IPS DF 6.9 (cell line): ENCODE data around the gene BLTP2.
A peak's percentile ranks its signal among the peaks of the same experiment; 100 is the strongest.
"Not testable (repeated sequence)": the region's sequence is repeated elsewhere in the genome, so short reads cannot be mapped to it uniquely, and the experiment has no call there.

Source experiments
- DNase-seq: peaks from one replicate; pipeline ENCODE4 v3.0.0-alpha.2; 2013; ENCODE audit warnings: low read depth, low spot score
- H3K27ac ChIP-seq: one replicate; pipeline ENCODE4 v1.5.1; 2013; ENCODE audit warnings: low read length, control low read depth
- H3K27me3 ChIP-seq: 2 replicates; pipeline ENCODE4 v1.6.1; 2013; ENCODE audit warnings: mild to moderate bottlenecking, low read length; ENCODE audit not compliant: control insufficient read depth, insufficient read depth
- H3K36me3 ChIP-seq: 2 replicates; pipeline ENCODE4 v1.6.1; 2013; ENCODE audit warnings: low read length; ENCODE audit not compliant: control insufficient read depth, insufficient read depth
- H3K4me1 ChIP-seq: 2 replicates; pipeline ENCODE4 v1.6.1; 2013; ENCODE audit warnings: low read length; ENCODE audit not compliant: control insufficient read depth, insufficient read depth
- H3K4me3 ChIP-seq: 2 replicates; pipeline ENCODE4 v1.5.1; 2013; ENCODE audit warnings: mild to moderate bottlenecking, low read length
- H3K9me3 ChIP-seq: 2 replicates; pipeline ENCODE4 v1.6.1; 2013; ENCODE audit warnings: low read length, inconsistent platforms; ENCODE audit not compliant: control insufficient read depth, insufficient read depth
- WGBS: extraction: QIAGEN DNeasy Blood & Tissue Kit; methylation state at CpG from one replicate; pipeline ENCODE4 v1.1.7; 2013; ENCODE audit warnings: mixed read lengths, missing lambda C conversion rate; ENCODE audit not compliant: insufficient read length, insufficient coverage; 5-methylcytosine and 5-hydroxymethylcytosine counted together

Gene BLTP2

GRCh38 chr17:28667870-28668269 lies 22.9 kb upstream of the BLTP2 start:
- H3K27me3 ChIP-seq: no peaks in the 10 kb centered on the region
- H3K36me3 ChIP-seq: peaks cover 3% of the 10 kb centered on the region; the same call in 1 of the 2 replicates
- no peak overlapping the region for H3K4me3 ChIP-seq
- no peak overlapping the region for H3K27ac ChIP-seq
- no peaks in the 10 kb centered on the region for H3K9me3 ChIP-seq
- no peaks in the 10 kb centered on the region for H3K4me1 ChIP-seq
- no peak for DNase-seq
- no CpG with 5 or more reads among the region's 1 CpG for WGBS

- no peaks in the 10 kb centered on the region for H3K4me1 ChIP-seq
- peaks cover under 1% of the 10 kb centered on the region; the same call in 1 of the 2 replicates for H3K36me3 ChIP-seq
- no peak for DNase-seq
- no peak overlapping the region for H3K4me3 ChIP-seq
- H3K27ac ChIP-seq: no peak overlapping the region
- H3K9me3 ChIP-seq: no peaks in the 10 kb centered on the region
- WGBS: no CpG with 5 or more reads among the region's 2 CpGs
- H3K27me3 ChIP-seq: no peaks in the 10 kb centered on the region
These were observed 21.0 kb upstream of the BLTP2 start for GRCh38 chr17:28665994-28666393.

GRCh38 chr17:28663723-28664122 lies 18.8 kb upstream of the BLTP2 start:
- Histone ChIP-seq H3K4me3 (no peak overlapping the region), H3K4me1 (no peaks in the 10 kb centered on the region), H3K27ac (no peak overlapping the region), H3K27me3 (no peaks in the 10 kb centered on the region), H3K9me3 (no peaks in the 10 kb centered on the region), H3K36me3 (peaks cover 2% of the 10 kb centered on the region; the same call in 1 of the 2 replicates)
- DNase-seq: no peak

GRCh38 chr17:28662527-28662829 lies 17.5 kb upstream of the BLTP2 start:
- DNase-seq: no peak
- peak overlapping the region; percentile 68 for H3K4me3 ChIP-seq
- 0 out of 2 replicates have a peak, but pooled peaks cover 2% of the 10 kb centered on the region for H3K36me3 ChIP-seq
- WGBS: no CpG with 5 or more reads among the region's 10 CpGs
- H3K27me3 ChIP-seq: no peaks in the 10 kb centered on the region
- no peak overlapping the region for H3K27ac ChIP-seq
- H3K9me3 ChIP-seq: no peaks in the 10 kb centered on the region
- H3K4me1 ChIP-seq: no peaks in the 10 kb centered on the region

- DNase-seq: peak; percentile 73
- Histone ChIP-seq H3K27me3 (no peaks in the 10 kb centered on the region), H3K4me1 (no peaks in the 10 kb centered on the region), H3K36me3 (0 out of 2 replicates have a peak, but pooled peaks cover 2% of the 10 kb centered on the region), H3K27ac (no peak within 1 kb of the TSS), H3K9me3 (no peaks in the 10 kb centered on the region), H3K4me3 (peak within 1 kb of the TSS; percentile 68)
- no CpG with 5 or more reads among the region's 66 CpGs for WGBS
These were observed 16.9 kb upstream of the BLTP2 start, which contains the start of the genes SDF2 and SUPT6H for GRCh38 chr17:28661635-28662526. SDF2 (minus strand) TSS chr17:28661906; CDS start chr17:28661876, 30 bp downstream. SUPT6H (plus strand) TSS chr17:28662205; CDS start chr17:28673402, 11,197 bp downstream.

- no CpG with 5 or more reads among the region's 23 CpGs for WGBS
- not testable (repeated sequence) for H3K36me3 ChIP-seq, H3K27ac ChIP-seq, H3K4me3 ChIP-seq, H3K27me3 ChIP-seq, H3K4me1 ChIP-seq, H3K9me3 ChIP-seq, DNase-seq
These were observed 14.5 kb upstream of the BLTP2 start for GRCh38 chr17:28659497-28659881.

GRCh38 chr17:28658766-28659496 lies 14.0 kb upstream of the BLTP2 start:
- H3K4me1 ChIP-seq, H3K27ac ChIP-seq, H3K4me3 ChIP-seq, H3K27me3 ChIP-seq, DNase-seq, H3K36me3 ChIP-seq, H3K9me3 ChIP-seq: not testable (repeated sequence)
- no CpG with 5 or more reads among the region's 46 CpGs for WGBS

GRCh38 chr17:28658342-28658741 lies 13.4 kb upstream of the BLTP2 start:
- H3K36me3 ChIP-seq, H3K27me3 ChIP-seq, H3K9me3 ChIP-seq, H3K4me1 ChIP-seq, H3K4me3 ChIP-seq, H3K27ac ChIP-seq, DNase-seq: not testable (repeated sequence)
- no CpG with 5 or more reads among the region's 8 CpGs for WGBS

GRCh38 chr17:28657756-28658155 lies 12.8 kb upstream of the BLTP2 start:
- Histone ChIP-seq H3K9me3 (no peaks in the 10 kb centered on the region), H3K27me3 (no peaks in the 10 kb centered on the region), H3K4me1 (no peaks in the 10 kb centered on the region), H3K36me3 (peaks cover 2% of the 10 kb centered on the region; the same call in 1 of the 2 replicates), H3K4me3 (no peak overlapping the region), H3K27ac (no peak overlapping the region)
- WGBS: no CpG with 5 or more reads among the region's 5 CpGs
- no peak for DNase-seq

- no CpG with 5 or more reads among the region's 5 CpGs for WGBS
- peaks cover 2% of the 10 kb centered on the region; the same call in 1 of the 2 replicates for H3K36me3 ChIP-seq
- H3K4me1 ChIP-seq: no peaks in the 10 kb centered on the region
- no peak overlapping the region for H3K27ac ChIP-seq
- no peaks in the 10 kb centered on the region for H3K9me3 ChIP-seq
- no peak overlapping the region for H3K4me3 ChIP-seq
- H3K27me3 ChIP-seq: no peaks in the 10 kb centered on the region
- DNase-seq: no peak
These were observed 10.2 kb upstream of the BLTP2 start for GRCh38 chr17:28655160-28655559.
